HG03575 (cell line): ENCODE measurements around the gene PDCD4.

ENCODE experiments used
- ATAC-seq: cut with Tn5 transposase; IDR thresholded peaks from one replicate; pipeline ENCODE4 v1.9.1; 2021; ENCODE audit not compliant: unreplicated experiment, insufficient number of reproducible peaks, low FRiP score; ENCODE audit errors: extremely low read depth

PDCD4 gene

DNA sequence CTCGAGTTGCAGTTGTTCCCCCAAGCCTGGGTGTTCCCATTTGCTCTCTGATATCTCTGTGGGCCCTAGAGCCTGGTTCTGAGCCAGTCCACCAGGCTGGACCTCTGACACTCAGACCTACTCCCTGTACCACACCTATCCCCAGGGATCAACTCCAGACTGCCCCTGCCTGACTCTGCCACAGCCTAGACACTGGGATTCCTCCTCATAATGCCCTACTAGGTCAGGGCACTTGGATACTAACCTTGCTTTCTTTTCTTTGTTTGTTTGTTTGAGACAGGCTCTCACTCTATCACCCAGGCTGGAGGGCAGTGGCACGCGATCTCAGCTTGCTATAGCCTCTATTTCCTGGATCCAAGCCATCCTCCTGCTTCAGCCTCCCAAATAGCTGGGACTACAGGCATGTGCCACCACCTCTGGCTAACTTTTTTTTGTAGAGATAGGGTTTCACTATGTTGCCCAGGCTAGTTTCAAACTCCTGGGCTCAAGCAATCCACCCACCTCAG is 30.8 kb upstream of the PDCD4 start:
- no peak for ATAC-seq

DNA sequence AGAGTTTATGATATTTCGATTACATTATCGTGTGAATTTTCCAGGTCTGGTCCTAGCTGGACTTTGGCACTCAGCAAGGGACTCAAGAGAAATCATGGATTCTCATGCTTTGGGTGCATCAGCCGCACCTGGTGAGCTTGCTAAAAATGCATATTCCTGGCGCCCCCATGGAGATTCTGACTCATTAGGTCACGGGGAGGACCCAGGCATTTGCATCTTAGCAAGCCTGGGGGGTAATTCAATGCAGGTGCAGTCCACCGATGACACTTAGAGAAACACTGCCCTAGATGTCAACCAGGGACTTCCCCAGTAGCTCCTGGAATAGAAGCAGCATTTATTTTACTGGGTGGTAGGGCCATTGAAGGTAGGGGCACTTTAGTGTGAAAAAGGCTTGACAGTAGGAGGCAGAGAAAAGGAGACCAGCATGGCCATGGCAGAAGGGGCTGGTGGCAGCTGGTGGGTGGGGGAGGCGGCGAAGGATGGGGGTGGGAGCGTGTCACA is 29.9 kb upstream of the PDCD4 start:
- ATAC-seq: peak; percentile 65

DNA sequence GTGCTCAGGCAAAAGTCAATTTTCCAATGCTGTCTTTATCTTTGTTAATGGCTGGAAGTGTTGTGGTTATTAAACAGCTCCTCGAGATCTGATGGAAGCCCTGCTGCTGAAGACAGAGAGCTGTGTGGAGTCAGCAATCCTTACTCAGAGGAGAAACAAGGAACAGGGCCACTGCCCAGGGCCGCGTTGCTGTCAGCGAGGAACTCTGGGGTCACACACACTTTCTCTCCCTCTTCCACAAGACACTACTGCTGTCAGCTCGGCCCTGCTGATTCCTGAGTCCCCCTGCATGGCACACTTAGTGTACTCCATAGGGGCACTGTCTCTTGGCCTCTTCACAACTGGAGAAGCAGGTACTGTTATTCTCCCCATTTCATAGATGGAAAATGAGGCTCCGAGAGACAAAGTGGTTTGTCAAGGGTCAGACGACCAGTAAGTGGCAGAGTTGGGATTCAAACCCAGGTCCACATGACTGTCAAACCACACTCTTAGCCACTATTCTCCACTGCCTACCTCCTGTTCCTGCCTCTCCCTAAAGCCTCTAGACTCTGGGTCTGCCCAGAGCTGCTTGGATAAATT is 29.3 kb upstream of the PDCD4 start:
- ATAC-seq: no peak

DNA sequence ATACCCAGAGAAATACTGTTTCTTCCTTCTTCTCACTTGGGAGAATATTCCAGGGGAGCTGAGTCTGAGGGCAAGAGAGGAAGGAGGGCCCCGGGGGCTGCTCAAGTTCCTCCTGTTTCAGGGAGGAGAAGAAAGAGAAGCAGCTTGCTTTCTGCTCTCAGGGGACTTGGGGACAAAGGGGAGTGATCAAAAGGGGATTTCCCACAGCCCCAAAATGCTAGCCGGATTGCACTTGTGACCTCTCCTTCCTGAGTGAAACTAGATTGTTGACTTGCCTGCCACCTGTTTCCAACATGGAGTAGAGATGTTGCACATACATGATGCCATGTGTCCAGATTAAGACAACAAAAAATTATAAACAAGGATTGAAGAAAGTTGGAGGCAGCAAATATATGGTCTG is 28.7 kb upstream of the PDCD4 start:
- peak; percentile 46 for ATAC-seq

DNA sequence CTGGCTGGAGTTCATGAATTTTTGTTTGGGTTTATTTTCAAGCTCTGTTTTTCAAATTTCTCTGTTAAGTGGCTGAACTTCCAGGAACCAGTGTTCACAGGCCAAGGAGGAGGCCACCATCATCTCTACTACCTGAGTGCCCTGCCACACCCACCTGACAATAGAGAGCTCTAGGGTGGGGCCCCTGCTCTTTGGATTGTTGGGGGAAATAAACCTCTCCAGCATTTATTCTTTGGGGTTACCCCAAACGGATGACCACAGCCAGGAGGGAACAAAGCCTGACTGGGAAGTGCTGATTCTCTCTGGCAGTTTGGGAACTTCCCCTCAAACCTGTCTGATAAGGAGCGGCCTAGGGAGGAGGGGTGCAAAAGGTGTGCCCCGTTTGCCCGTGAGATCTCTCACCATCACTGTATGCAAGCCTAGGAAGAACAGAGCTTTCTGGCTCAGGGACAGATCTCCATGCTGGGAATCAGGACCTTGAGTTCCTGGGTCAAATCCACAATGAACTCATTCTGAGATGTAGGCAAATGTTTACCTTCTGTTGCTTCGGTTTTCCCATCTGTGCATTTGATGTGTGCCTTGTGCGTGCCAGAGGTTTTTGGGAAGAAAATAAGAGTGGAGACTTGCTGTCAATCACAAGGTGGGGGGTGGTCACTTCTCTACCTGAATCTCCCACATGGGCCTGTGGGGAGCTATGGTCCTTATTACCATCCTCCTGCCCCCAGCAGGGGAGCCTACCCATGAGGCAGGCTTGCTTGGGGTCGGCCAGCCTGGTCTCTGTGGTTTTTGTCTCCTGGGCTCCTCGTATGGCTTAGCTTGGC is 27.7 kb upstream of the PDCD4 start:
- no peak for ATAC-seq

DNA sequence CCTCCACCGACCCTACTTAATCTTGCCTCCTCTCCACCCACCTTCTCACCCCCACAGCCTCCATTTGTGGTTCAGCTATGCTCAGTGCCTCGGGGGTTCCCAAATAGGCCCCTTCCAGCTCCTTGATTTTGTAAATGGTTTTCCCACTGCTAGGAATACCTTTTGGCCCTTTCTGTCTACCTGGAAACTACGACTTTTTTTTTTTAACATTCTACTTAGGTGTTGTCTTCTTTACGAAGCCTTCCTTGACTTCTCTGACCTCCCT is 27.2 kb upstream of the PDCD4 start:
- no peak for ATAC-seq

DNA sequence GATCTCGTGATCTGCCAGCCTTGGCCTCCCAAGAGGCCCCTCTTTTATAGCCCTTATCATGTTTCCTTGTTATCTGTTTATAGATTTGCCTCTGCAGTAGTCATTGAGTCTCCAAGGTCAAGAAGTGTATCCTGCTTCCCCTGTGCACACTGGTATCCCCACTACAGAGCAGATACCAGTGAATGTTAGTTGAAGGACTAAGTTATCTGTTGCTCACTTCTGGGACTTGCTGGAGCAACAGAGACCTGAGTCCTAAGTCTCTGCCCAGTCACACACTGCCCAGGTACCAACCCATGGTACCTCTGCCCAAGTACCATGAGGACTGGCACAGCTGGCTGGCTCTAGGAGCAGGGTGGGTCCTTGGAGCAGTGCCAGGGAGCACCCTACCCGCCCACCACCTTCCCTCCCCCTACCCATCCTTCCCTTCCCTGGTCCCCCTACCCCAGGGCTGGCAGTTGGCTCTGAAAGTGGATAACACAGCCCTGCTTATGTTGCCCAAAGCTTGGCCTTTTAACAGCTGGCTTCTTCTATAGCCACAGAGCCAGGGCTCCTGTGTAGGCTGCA is 26.5 kb upstream of the PDCD4 start:
- no peak for ATAC-seq

DNA sequence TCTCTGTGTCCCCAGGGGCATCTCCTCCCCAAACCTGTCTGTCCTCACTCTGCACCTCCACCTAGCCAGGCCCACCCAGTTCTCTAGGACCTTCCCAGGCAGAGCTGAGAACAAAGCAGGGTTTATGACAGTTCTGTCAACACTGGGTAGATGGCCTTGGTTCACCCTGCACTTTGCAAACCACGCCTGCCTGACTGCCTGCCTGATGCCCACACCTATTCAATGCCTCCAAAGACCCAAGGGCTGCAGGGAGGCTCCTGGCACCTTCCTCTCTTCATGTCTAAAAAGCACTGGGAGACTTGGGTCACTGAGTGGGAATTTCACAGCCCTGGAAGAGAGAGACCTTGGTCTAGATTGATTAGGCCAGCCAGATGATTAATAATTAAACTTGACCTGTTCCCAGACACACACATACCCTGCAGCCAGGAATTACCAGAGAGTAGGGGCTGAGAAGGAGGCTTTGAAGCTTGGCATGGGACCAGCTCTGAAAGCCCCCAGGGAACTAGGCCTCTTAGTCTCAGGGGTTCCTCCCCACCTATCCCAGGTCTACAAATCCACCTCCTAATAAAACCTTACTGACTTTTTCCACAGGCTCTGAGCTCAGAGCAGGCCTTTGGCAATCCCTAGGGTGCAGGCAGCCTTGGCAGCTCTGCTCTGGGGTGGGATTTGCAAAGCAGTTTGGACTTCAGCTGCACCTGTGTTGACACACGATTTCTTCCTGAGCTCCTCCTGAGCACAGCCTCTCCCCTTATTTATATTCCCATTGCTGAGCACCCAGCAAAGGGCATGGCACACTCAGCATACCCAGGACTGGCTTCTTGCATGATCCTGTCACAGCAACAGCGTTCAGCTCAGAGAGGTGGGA is 25.7 kb upstream of the PDCD4 start:
- ATAC-seq: no peak

DNA sequence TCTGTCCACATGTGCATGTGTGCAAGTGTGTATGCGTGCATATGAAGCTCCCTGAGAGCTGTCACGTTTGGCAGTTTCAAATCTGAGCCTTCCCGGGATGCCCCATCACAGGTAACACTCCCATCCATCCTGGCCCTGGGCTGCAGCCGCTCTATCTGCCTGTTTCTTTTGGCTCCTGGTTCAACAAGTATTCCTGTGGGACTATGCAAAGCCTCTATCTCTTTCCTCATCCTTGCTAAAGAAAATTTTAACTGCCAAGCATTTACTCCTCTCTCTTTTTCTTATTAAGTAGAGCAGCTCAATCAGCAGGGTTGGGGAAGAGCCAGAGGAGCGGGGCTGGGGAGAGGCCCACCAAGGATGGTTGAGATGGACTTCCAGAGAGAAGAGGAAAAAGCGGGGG is 24.4 kb upstream of the PDCD4 start:
- no peak for ATAC-seq

DNA sequence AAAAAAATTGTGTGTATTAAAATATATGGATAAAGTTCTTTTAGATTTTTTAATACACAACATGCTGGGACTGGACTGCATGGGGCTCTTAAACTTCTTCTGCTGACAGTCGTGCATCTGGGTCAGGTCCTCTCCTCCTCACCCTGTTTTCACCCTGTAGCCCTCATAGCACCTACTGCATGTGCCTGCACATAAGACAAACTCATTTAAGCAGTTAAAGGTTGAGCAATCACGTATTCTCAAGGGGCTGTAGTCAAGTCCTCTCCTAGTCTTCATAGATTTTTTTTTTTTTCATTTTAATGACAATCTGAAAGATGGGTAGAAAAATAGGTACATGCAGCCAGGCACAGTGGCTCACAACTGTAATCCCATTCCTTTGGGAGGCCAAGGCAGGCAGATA is 23.6 kb upstream of the PDCD4 start:
- ATAC-seq: no peak

DNA sequence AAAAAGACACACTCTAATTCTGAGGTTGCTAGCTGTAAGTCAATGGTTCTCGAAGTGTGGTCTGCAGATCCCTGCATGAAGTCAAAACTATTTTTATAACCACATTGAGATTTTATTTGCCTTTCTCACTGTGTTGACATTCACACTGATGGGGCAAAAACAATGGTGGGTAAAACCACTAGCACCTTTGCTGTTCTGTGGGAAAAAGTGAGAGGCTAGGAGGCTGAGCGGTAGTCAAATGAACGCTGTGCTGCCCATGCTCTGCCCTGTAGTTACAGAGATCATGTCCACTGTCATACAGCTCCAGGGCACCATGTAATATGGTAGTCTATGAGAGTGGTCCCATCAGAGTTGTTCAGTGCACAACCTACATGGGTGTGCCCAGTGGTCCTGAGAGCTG is 21.6 kb upstream of the PDCD4 start:
- ATAC-seq: no peak

DNA sequence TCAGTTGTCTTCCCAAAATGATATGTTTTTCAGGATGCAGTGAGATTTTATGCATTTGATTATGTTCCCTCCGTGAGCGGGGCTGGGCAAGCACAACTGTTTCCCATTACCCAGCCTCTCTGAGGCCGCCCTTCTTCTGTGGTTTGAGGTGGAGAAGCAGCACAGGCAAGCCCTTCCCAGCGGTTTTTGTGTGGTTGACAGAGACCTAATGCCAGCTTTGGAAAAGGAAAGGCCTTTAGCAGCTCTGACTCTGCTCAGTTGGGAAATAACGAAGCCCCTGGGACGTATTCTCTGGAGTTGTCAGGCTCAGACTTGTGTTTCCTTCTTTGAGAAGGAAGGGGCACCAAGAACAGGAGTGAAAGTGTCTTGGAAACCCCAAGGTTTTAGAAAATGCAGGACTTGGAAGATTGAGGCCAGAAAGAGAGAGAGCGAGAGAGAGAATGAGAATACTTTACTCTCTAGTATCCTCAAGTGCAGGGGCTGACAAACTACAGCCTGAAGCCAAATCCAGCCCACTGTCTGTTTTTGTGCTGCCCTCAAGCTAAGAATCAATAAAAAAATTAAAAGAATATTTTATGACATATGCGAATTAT is 20.6 kb upstream of the PDCD4 start:
- ATAC-seq: no peak

DNA sequence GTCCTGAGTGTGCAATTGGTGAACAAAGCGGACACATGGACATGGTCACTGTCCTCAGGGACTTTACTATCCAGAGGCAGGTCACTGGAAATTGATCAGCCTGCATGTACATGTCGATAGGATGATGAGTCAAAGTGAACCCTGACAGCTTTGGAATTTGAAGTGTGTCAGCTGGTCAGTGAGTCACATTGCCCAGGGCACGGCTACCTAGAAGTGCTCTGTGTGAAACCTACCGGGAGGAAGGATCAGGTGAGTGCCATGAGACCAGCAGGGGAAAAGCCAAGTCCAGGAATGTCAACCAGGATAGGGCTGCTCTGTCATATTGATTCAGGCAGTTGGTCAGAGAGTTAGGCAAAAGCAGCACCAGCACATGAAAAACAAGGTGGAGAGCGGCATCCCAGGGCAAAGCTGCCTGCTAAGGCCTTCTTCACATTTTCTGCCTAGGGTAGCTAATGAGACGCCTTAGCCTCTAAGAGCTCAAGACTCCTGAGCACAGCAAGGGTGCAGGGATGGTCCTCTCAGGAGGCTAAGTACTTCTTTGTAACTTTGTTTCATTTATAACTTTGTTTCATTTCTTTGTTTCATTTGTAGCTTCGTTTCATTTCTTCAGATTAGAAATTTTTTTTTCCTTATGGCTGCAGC is 19.4 kb upstream of the PDCD4 start:
- ATAC-seq: no peak

DNA sequence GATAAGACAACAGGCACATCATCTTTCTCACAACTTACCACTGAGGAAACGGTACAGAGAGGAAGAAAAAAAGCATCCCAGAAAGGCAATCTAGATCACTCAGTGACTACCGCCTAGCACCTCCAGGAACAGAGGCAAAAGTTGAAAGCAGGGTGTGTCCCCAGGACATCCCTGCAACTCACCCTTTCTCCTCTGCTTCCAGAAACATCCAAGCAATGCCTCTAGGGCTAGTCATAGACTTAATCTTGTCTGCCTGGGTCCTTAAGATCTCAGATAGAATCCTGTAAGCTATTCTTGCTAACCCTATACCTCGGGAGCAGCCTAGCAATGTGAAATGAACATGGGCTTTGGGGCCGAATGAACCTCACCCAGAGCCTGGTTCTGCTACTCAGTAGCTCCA is 18.8 kb upstream of the PDCD4 start:
- ATAC-seq: no peak

DNA sequence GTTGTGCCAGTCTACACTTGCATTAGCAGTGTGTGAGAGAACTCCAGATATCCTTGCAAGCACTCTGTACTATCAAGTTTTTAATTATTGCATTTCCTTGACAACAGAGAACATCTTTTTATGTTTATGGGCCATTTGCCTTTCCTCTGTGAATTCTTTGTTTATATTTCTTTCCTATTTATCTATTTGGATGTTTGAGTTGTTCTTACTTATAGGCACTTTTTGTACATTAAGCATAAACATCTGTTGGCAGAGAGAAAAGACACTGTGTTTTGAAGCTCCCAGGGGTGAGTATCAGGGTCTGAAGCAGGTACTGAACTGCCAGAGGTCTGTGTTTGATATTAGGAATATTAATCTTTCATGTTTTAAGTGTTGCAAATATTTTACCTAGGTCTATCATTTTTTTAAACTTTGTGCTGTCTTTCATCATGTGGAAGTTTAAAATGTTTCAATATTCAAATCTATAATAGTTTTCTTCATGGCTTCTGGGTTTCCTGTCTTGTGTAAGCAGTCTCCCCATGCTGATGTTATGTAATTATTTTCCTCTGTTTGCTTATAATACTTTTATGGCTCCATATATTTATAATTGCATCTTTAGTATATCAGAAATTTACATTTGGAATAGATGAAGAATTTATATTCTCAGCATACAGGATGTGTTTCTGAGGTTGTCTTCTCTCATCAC is 17.7 kb upstream of the PDCD4 start:
- ATAC-seq: no peak

DNA sequence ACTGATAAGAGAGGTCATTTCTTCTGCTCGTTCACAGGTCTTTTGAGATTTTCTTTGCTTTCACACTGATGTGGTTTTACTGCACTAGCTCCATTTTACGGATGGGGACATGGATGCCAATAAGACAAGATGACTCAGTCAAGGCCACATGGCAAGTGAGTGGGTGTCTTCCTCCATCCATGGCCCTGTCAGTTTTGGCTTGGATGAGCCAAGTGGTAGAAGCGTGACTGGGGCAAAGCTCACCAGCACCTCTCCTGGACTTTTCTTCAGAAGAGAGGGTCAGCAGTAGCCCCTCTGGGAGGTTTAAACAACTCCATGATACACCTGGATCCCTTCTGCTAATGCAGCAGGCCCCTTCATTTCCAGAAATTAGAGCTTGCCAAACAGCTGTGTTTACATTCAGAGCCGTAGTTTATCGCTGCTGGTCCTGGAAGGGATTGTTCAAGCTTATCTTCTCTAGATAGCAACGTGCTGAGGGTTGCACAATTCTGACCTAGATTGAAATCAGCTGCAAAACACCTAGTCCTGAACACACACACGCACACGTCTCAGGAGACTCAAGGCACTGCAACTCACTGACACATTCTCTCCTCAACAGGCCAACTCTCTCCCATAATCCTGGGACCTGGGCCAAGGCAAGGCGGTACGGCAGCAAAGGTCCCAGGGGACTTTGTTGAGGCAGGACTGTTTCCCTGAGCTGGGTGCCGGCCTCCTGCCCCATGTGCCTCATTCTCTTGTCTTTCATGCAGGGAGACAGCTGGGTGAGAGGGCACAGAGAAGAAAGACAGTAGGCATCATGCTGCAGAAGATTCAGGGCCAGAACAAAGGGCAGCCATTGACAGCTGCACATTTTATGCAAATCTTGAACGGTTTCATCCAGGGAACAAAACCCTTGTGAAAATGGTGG is 14.2 kb upstream of the PDCD4 start:
- no peak for ATAC-seq

DNA sequence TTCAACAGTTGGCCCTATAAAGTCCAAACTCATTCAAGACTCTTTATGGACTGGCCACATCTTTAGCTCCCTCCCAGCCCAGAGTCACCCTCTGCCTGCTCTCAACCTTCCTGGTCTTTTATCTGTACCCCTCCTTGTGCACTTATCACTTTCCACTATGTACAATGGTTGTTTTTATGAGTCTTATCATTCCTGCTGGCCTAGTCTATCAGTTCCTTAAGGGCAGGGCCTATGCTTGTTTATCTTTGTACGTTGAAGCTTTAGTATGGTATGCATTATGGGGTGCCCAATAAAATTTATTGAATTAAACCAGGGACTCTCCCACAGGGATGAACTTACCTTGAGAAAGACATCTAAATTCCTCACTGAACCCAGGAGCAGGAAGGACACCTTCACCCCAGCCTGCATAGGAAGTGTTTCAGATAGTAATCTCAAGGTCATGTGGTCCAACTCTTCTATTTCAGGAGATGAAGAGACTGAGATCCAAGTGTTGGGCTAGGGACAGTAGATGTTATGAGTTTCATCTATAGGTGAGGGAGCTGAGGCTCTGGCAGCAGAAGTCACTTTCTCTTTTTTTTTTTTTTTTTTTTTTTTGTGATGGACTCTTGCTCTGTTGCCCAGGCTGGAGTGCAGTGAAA is 13.3 kb upstream of the PDCD4 start:
- ATAC-seq: no peak
